HG03439 (cell line): ENCODE data around the gene C6orf47.

Experiments used
- ATAC-seq: cut with Tn5 transposase; IDR thresholded peaks from one replicate; pipeline ENCODE4 v1.9.1; 2021; ENCODE audit warnings: mild to moderate bottlenecking, moderate library complexity; ENCODE audit not compliant: unreplicated experiment

C6orf47 gene

DNA sequence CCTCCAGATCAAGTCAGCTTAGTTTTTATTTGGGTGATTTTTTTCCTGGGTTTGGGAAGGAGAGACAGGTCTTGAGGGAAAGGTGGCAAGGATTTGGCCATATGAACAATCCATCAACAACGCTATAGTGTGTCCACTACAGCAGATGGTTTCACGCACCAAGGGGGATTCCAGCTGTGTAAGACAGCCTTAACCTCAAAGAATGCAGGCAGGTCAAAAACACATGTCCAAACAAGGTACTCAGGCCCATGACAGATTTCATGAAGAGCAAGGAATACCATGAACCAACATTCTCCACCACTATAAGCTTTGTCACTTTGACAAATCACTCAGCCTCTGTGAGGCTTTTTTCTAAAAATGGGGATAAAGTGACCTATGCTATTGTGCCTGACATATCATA lies 43.6 kb downstream of the C6orf47 start:
- no peak for ATAC-seq

DNA sequence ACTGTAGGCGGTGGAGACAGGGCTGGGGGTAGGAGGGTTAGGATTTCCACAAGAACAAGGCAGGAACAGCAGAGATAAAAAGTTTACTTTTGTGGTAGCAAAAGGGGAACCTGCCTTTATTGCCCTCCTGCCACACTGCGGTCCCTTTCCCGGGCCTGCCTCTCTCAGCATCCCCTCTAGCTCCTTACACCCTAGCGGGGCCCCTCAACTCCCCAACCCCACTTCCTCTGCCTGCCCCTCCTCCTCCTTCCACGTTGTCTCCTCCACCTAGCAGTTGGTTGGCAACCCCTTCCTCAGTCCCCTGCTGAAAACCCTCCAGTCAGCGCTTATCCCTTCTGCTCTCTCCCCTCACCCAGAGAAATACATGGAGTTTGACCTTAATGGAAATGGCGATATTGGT lies 44.8 kb downstream of the C6orf47 start:
- no peak for ATAC-seq

DNA sequence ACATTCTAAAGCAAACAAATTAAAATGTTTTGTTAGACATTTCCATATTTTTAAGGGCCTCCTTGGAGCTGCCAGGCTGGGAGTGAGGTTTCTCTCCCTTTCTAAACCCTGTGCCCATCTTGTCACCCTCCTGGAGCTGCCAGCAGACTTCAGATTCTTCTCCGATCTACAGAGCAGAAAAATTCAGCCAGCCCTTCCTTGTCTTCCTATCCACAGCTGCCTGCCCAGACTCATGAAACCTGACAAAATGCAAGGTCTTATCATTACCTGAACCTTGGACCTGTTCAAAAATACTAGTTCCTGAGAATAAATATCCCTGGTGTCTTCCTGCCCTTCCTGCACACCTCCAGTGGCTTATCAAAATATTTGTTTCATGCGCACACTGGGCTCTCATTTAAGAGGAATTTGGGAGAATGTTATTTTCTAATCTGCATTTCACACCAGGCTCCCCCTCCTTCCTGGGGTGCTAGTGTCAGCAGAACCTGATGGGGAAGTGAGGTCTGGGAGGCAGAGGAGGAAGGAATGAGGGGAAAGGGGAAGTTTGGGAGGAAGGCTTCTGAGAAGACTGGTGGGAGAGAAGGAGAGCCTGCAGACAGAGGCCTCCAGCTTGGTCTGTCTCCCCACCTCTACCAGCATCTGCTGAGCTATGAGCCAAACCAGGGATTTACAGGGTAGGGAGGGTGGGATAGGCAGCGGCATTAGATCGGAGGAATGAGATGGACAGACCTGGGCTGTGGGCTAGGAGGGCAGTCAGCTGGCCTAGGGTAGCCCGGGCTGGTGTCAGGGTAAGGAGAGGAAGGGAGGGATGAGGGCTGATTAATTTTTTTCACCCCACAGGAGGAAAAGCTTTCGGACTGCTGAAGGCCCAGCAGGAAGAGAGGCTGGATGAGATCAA lies 45.6 kb downstream of the C6orf47 start, which contains the start of gene AIF1:
Gene AIF1 (plus strand): TSS at position 551 of the 895 bp plus-strand sequence. CDS start 96 bp downstream, at position 647.
- no peak for ATAC-seq

DNA sequence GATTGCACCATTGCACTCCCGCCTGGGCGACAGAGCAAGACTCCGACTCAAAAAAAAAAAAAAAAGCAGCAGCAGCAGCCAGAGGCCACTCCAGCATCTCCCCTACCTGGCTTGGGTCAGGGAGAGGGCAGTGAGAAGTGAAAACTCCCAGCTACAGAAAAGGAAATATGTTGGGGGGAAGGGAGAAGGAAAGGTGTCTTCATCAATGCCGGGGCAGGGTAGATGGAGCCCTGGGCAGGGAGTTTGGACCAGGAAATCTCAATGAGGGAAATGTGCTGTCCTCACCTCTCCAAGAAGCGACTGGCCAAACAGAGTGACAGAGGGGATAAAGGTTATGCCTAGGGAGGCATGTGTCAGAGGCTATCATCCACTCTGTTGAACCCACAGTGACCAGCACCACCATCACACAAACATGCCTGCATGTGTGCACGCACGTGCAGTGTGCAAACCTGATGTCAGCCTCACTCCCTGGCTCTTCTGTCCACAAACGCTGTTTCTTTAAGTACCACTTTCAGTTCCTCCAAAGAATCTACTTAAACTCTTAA lies 46.4 kb downstream of the C6orf47 start:
- no peak for ATAC-seq

DNA sequence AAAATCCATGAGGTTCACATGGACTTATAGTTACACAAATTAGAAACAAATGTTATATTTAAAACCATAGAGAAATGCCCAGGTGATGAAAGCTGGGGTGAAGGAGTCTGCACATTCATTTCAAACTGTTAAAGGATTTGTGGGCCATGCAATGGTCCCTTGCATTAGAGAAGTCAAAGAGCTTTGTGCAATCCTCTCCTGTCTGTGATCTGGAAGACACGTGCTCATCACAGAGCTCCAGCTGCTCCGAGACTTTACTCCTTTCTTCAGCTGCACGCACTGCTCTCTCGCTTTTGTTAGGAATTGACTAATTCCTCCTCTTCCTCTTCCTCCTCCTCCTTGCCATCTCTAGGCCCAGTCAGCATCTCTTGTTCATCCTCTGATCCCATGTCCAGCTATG lies 49.6 kb downstream of the C6orf47 start:
- no peak for ATAC-seq

DNA sequence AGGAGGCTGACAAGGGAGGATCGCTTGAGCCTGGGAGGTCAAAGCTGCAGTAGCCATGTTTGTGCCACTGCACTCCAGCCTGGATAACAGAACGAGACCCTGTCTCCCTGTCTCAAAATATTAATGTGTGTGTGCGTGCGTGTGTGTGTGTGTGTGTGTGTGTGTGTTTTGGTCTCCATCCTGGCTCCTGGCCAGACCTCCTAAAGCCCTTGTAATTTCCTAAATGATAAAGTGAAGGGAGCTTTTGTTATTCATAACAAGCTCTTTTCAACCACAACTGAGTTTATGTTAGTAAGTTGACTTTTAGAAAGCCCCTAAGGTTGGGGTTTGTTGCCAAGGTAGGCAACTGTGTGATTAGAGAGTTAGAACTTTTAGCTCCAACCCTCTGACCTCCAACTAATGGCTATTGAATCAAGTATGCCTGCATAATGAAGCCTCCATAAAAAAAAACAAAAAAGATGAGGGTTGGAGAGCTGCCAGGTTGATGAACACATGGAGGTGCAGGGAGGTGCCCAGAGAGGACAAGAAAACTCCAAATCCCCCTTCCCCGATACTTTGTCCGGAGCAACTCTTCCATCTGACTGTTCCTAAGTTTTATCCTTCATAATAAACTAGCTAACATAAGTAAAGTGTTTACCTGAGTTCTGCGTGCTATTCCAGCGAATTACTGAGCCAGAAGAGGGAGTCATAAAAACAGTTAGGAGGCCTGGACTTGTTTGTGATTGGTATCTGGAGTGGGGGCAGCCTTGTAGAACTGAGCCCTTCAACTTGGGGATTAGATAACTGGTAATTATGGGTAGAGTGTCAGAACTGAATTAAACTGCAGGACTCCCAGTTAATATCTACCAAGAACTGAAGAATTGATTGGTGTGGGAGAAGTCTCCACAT lies 50.8 kb downstream of the C6orf47 start:
- ATAC-seq, result no peak
